IgD-negative memory B cell (primary cell): Measurements from ENCODE around the gene UNC45B. TPM values are rescaled to one million over a fixed set of nuclear protein-coding genes. Genes with fewer than 3 reads are reported as not detected.
"Not testable (repeated sequence)": the region's sequence is repeated elsewhere in the genome, so short reads cannot be mapped to it uniquely, and the experiment has no call there.

Experiments used
- H3K27ac Mint-ChIP-seq, 3 donors: one replicate each; pipeline ENCODE4 v1.8.0; 2020 to 2022; ENCODE audit warnings: mild to moderate bottlenecking in 3 of 3, mixed read lengths in 3 of 3, moderate library complexity in 1 of 3
- H3K27me3 Mint-ChIP-seq: one replicate; pipeline ENCODE4 v1.8.0; 2021; ENCODE audit warnings: mixed read lengths
- H3K36me3 Mint-ChIP-seq: one replicate; pipeline ENCODE4 v1.8.0; 2020; ENCODE audit warnings: mild to moderate bottlenecking, mixed read lengths
- H3K4me1 Mint-ChIP-seq, 3 donors: one replicate each; pipeline ENCODE4 v1.8.0; 2020 to 2022; ENCODE audit warnings: mixed read lengths in 3 of 3, mild to moderate bottlenecking in 1 of 3
- H3K4me3 Mint-ChIP-seq, 4 donors: one replicate each; pipeline ENCODE4 v1.8.0; 2020 to 2022; ENCODE audit warnings: mild to moderate bottlenecking in 4 of 4, mixed read lengths in 4 of 4, moderate library complexity in 3 of 4
- H3K9me3 Mint-ChIP-seq, 3 donors: one replicate each; pipeline ENCODE4 v1.8.0; 2020 to 2021; ENCODE audit warnings: mixed read lengths in 3 of 3, mild to moderate bottlenecking in 1 of 3
- polyA plus RNA-seq: library from polyadenylated mRNA; unstranded; fragments of 300-500 nt; fragmentation: Illumina TruSeq; gene quantifications from one replicate; pipeline ENCODE4 v1.2.3, GENCODE V29; 2021

UNC45B gene
- not detected for polyA plus RNA-seq

- Mint-ChIP-seq H3K4me1 (peaks cover 0 to 4% (median 0%) of the 10 kb centered on the region in 3 donors), H3K36me3 (no peaks in the 10 kb centered on the region), H3K27ac (no peak within 1 kb of the TSS), H3K27me3 (peaks cover 7% of the 10 kb centered on the region), H3K4me3 (no peak within 1 kb of the TSS), H3K9me3 (no peaks in the 10 kb centered on the region)
Measured at GRCh38 chr17:35147375-35147905, at the start of gene UNC45B. Gene UNC45B, plus strand, starts transcription at chr17:35147817. Its CDS starts 447 bp downstream, at chr17:35148264.

GRCh38 chr17:35099908-35100307 is 47.7 kb upstream of the UNC45B start:
- H3K27ac Mint-ChIP-seq: no peak overlapping the region
- H3K4me1 Mint-ChIP-seq: no peaks in the 10 kb centered on the region
- H3K9me3 Mint-ChIP-seq: no peaks in the 10 kb centered on the region
- no peak overlapping the region for H3K4me3 Mint-ChIP-seq
- H3K27me3 Mint-ChIP-seq: no peaks in the 10 kb centered on the region
- no peaks in the 10 kb centered on the region for H3K36me3 Mint-ChIP-seq

GRCh38 chr17:35101036-35101435 is 46.6 kb upstream of the UNC45B start:
- Mint-ChIP-seq H3K4me3 (no peak overlapping the region), H3K27ac (peak overlapping the region in 1 of 3 donors; percentile 53), H3K27me3 (no peaks in the 10 kb centered on the region), H3K9me3 (peaks cover 0 to 1% (median 0%) of the 10 kb centered on the region in 3 donors), H3K4me1 (no peaks in the 10 kb centered on the region), H3K36me3 (peaks cover 2% of the 10 kb centered on the region)

GRCh38 chr17:35101725-35102124 is 45.9 kb upstream of the UNC45B start:
- Mint-ChIP-seq H3K27me3 (no peaks in the 10 kb centered on the region), H3K9me3 (peaks cover 0 to 2% (median 0%) of the 10 kb centered on the region in 3 donors), H3K4me1 (no peaks in the 10 kb centered on the region)

GRCh38 chr17:35103271-35103670 is 44.3 kb upstream of the UNC45B start:
- peaks cover 8% of the 10 kb centered on the region for H3K36me3 Mint-ChIP-seq
- H3K27ac Mint-ChIP-seq: peak overlapping the region in 2 of 3 donors; percentile 27 to 63
- peaks cover 0 to 2% (median 0%) of the 10 kb centered on the region in 3 donors for H3K9me3 Mint-ChIP-seq
- H3K4me3 Mint-ChIP-seq: no peak overlapping the region
- no peaks in the 10 kb centered on the region for H3K27me3 Mint-ChIP-seq
- H3K4me1 Mint-ChIP-seq: no peaks in the 10 kb centered on the region

More at GRCh38 chr17:35101725-35102124, 45.9 kb upstream of the UNC45B start:
- Mint-ChIP-seq H3K27ac (no peak overlapping the region), H3K4me3 (no peak overlapping the region), H3K36me3 (peaks cover 6% of the 10 kb centered on the region)

- H3K4me1 Mint-ChIP-seq: no peaks in the 10 kb centered on the region
- H3K4me3 Mint-ChIP-seq: no peak overlapping the region
- peaks cover 0 to 2% (median 0%) of the 10 kb centered on the region in 3 donors for H3K9me3 Mint-ChIP-seq
- H3K27ac Mint-ChIP-seq: peak overlapping the region in 1 of 3 donors; percentile 43
- H3K27me3 Mint-ChIP-seq: no peaks in the 10 kb centered on the region
- H3K36me3 Mint-ChIP-seq: peaks cover 8% of the 10 kb centered on the region
Measured at GRCh38 chr17:35104844-35105450, 42.7 kb upstream of the UNC45B start.

- H3K36me3 Mint-ChIP-seq, H3K27ac Mint-ChIP-seq, H3K4me3 Mint-ChIP-seq, H3K27me3 Mint-ChIP-seq, H3K4me1 Mint-ChIP-seq, H3K9me3 Mint-ChIP-seq: not testable (repeated sequence)
Measured at GRCh38 chr17:35110791-35111190, 36.8 kb upstream of the UNC45B start.

- H3K27ac Mint-ChIP-seq: peak overlapping the region in 1 of 3 donors; percentile 47
- no peaks in the 10 kb centered on the region for H3K9me3 Mint-ChIP-seq
- H3K4me1 Mint-ChIP-seq: peaks cover 14 to 28% (median 14%) of the 10 kb centered on the region in 3 donors
- peaks cover 3% of the 10 kb centered on the region for H3K27me3 Mint-ChIP-seq
- peak overlapping the region in 1 of 4 donors; percentile 6 for H3K4me3 Mint-ChIP-seq
- peaks cover 2% of the 10 kb centered on the region for H3K36me3 Mint-ChIP-seq
Measured at GRCh38 chr17:35116845-35117244, 30.8 kb upstream of the UNC45B start.

GRCh38 chr17:35117984-35118383 is 29.6 kb upstream of the UNC45B start:
- H3K9me3 Mint-ChIP-seq: no peaks in the 10 kb centered on the region
- H3K4me1 Mint-ChIP-seq: peaks cover 14 to 27% (median 14%) of the 10 kb centered on the region in 3 donors
- H3K36me3 Mint-ChIP-seq: peaks cover 2% of the 10 kb centered on the region
- peak overlapping the region; percentile 56 to 83 (median 76) for H3K4me3 Mint-ChIP-seq
- peak overlapping the region in 2 of 3 donors; percentile 45 to 88 for H3K27ac Mint-ChIP-seq
- H3K27me3 Mint-ChIP-seq: peaks cover 3% of the 10 kb centered on the region

- Mint-ChIP-seq H3K27me3 (peaks cover 3% of the 10 kb centered on the region), H3K27ac (peak within 1 kb of the TSS; percentile 45 to 92 (median 91)), H3K36me3 (peaks cover 2% of the 10 kb centered on the region), H3K4me3 (peak within 1 kb of the TSS; percentile 79 to 96 (median 91)), H3K9me3 (no peaks in the 10 kb centered on the region), H3K4me1 (peaks cover 14 to 26% (median 14%) of the 10 kb centered on the region in 3 donors)
Measured at GRCh38 chr17:35119370-35120165, 28.0 kb upstream of the UNC45B start, which contains the start of gene RAD51D. Gene RAD51D, minus strand, starts transcription at chr17:35119860. Its CDS starts 247 bp downstream, at chr17:35119613.

GRCh38 chr17:35121315-35121714 is 26.3 kb upstream of the UNC45B start, which contains the start of gene FNDC8:
Gene FNDC8, plus strand, starts transcription at chr17:35121615. Its CDS starts 79 bp downstream, at chr17:35121694.
- peaks cover 3% of the 10 kb centered on the region for H3K27me3 Mint-ChIP-seq
- no peaks in the 10 kb centered on the region for H3K9me3 Mint-ChIP-seq
- H3K27ac Mint-ChIP-seq: peak within 1 kb of the TSS in 2 of 3 donors; percentile 31 to 73
- H3K4me3 Mint-ChIP-seq: peak within 1 kb of the TSS; percentile 47 to 72 (median 57)
- H3K4me1 Mint-ChIP-seq: peaks cover 9 to 23% (median 14%) of the 10 kb centered on the region in 3 donors
- H3K36me3 Mint-ChIP-seq: no peaks in the 10 kb centered on the region

GRCh38 chr17:35127751-35128514 is 19.7 kb upstream of the UNC45B start:
- peaks cover 0 to 1% (median 0%) of the 10 kb centered on the region in 3 donors for H3K4me1 Mint-ChIP-seq
- H3K27ac Mint-ChIP-seq: peak overlapping the region in 1 of 3 donors; percentile 81
- H3K9me3 Mint-ChIP-seq: no peaks in the 10 kb centered on the region
- H3K4me3 Mint-ChIP-seq: no peak overlapping the region
- no peaks in the 10 kb centered on the region for H3K27me3 Mint-ChIP-seq
- peaks cover 2% of the 10 kb centered on the region for H3K36me3 Mint-ChIP-seq

GRCh38 chr17:35129154-35129972 is 18.3 kb upstream of the UNC45B start:
- Mint-ChIP-seq H3K4me3 (no peak overlapping the region), H3K9me3 (no peaks in the 10 kb centered on the region), H3K27ac (no peak overlapping the region), H3K36me3 (peaks cover 5% of the 10 kb centered on the region), H3K27me3 (no peaks in the 10 kb centered on the region), H3K4me1 (peaks cover 0 to 1% (median 0%) of the 10 kb centered on the region in 3 donors)

GRCh38 chr17:35129973-35130351 is 17.7 kb upstream of the UNC45B start:
- H3K36me3 Mint-ChIP-seq: peaks cover 5% of the 10 kb centered on the region
- no peak overlapping the region for H3K27ac Mint-ChIP-seq
- H3K9me3 Mint-ChIP-seq: no peaks in the 10 kb centered on the region
- no peaks in the 10 kb centered on the region for H3K27me3 Mint-ChIP-seq
- H3K4me3 Mint-ChIP-seq: no peak overlapping the region
- peaks cover 0 to 1% (median 0%) of the 10 kb centered on the region in 3 donors for H3K4me1 Mint-ChIP-seq
